DND-41 (cell line): ENCODE results near the gene RNF138.
"Not testable (repeated sequence)": the region's sequence is repeated elsewhere in the genome, so short reads cannot be mapped to it uniquely, and the experiment has no call there.

ENCODE experiments used
- ATAC-seq: fragments of 200-7000 bp; cut with Tn5 transposase; 3 replicates; pipeline ENCODE4 v1.9.1; 2021; ENCODE audit warnings: low read depth; ENCODE audit not compliant: insufficient read depth
- DNase-seq: peaks from one replicate; pipeline ENCODE4 v3.0.0-alpha.2; 2020
- H2AFZ ChIP-seq: 2 replicates; pipeline ENCODE4 v1.6.0; 2012; ENCODE audit warnings: low read depth, low read length
- H3K27ac ChIP-seq: 2 replicates; pipeline ENCODE4 v1.5.1; 2012; ENCODE audit warnings: low read length, inconsistent platforms
- H3K27me3 ChIP-seq: fragments of 200-600 bp; sonication (generic); 2 replicates; pipeline ENCODE4 v1.6.0; 2012; ENCODE audit warnings: low read length, mild to moderate bottlenecking, inconsistent platforms; ENCODE audit not compliant: insufficient read depth, poor library complexity
- H3K36me3 ChIP-seq: 2 replicates; pipeline ENCODE4 v1.5.1; 2012; ENCODE audit warnings: low read length, inconsistent platforms; ENCODE audit not compliant: insufficient read depth
- H3K4me1 ChIP-seq: 2 replicates; pipeline ENCODE4 v1.5.1; 2012; ENCODE audit warnings: mild to moderate bottlenecking, low read length; ENCODE audit not compliant: insufficient read depth
- H3K4me2 ChIP-seq: 2 replicates; pipeline ENCODE4 v1.6.0; 2012; ENCODE audit warnings: mild to moderate bottlenecking, moderate library complexity, low read length, inconsistent platforms; ENCODE audit not compliant: insufficient read depth
- H3K4me3 ChIP-seq, 2 experiments: fragments of 200-600 bp in 1 of 2; shearing (Covaris generic) in 1 of 2; 2 replicates each; pipeline ENCODE4 v1.5.1; 2012 to 2016; ENCODE audit warnings: inconsistent platforms in 2 of 2, low read length in 2 of 2, mild to moderate bottlenecking in 2 of 2, low read depth in 1 of 2, moderate library complexity in 1 of 2
- H3K79me2 ChIP-seq: 2 replicates; pipeline ENCODE4 v1.6.0; 2012; ENCODE audit warnings: low read length, inconsistent platforms; ENCODE audit not compliant: insufficient read depth
- H3K9ac ChIP-seq: 2 replicates; pipeline ENCODE4 v1.6.0; 2012; ENCODE audit warnings: low read depth, mild to moderate bottlenecking, inconsistent platforms, low read length, moderate library complexity
- H3K9me3 ChIP-seq: 2 replicates; pipeline ENCODE4 v1.5.1; 2012; ENCODE audit warnings: low read length, moderate library complexity, mild to moderate bottlenecking, inconsistent platforms; ENCODE audit not compliant: insufficient read depth, severe bottlenecking
- H4K20me1 ChIP-seq: 2 replicates; pipeline ENCODE4 v1.6.0; 2012; ENCODE audit warnings: low read length; ENCODE audit not compliant: insufficient read depth
- CTCF ChIP-seq: IDR thresholded peaks from 2 replicates; pipeline ENCODE4 v1.5.1; 2012; ENCODE audit warnings: borderline replicate concordance, low read length, moderate library complexity, mild to moderate bottlenecking; ENCODE audit not compliant: poor library complexity, severe bottlenecking; ENCODE audit errors: extremely low read depth
- EZH2 ChIP-seq: IDR thresholded peaks from 3 replicates; pipeline ENCODE4 v1.6.1; 2012; ENCODE audit warnings: borderline replicate concordance, low read depth, mild to moderate bottlenecking, moderate library complexity, low read length, inconsistent platforms; ENCODE audit not compliant: severe bottlenecking

RNF138 gene

GRCh38 chr18:32078845-32079244, 12.8 kb upstream of the RNF138 start:
- H3K36me3 ChIP-seq, result no peaks in the 10 kb centered on the region
- H3K4me1 ChIP-seq, result peaks cover 3% of the 10 kb centered on the region; the same call in 1 of the 2 replicates
- ATAC-seq, result no peak
- H3K4me3 ChIP-seq, result no peak overlapping the region
- no peaks in the 10 kb centered on the region for H3K9me3 ChIP-seq
- H3K4me2 ChIP-seq, result no peak overlapping the region
- no peak for DNase-seq
- H3K27me3 ChIP-seq, result no peaks in the 10 kb centered on the region
- no peak overlapping the region for H3K9ac ChIP-seq
- no peaks in the 10 kb centered on the region for H4K20me1 ChIP-seq
- H2AFZ ChIP-seq, result no peak overlapping the region
- TF ChIP-seq EZH2 (no peak), CTCF (no peak)
- no peak overlapping the region for H3K27ac ChIP-seq
- no peaks in the 10 kb centered on the region for H3K79me2 ChIP-seq

- Histone ChIP-seq H3K4me1 (peaks cover 29% of the 10 kb centered on the region), H3K9ac (no peak overlapping the region), H4K20me1 (no peaks in the 10 kb centered on the region), H3K27ac (no peak overlapping the region), H3K9me3 (no peaks in the 10 kb centered on the region), H3K4me3 (no peak overlapping the region), H3K79me2 (no peaks in the 10 kb centered on the region), H3K27me3 (no peaks in the 10 kb centered on the region), H3K4me2 (no peak overlapping the region), H2AFZ (no peak overlapping the region), H3K36me3 (no peaks in the 10 kb centered on the region)
- TF ChIP-seq CTCF (no peak), EZH2 (no peak)
- ATAC-seq, result no peak
- no peak for DNase-seq
Measured at GRCh38 chr18:32081881-32082280, 9.8 kb upstream of the RNF138 start.

- Histone ChIP-seq H3K4me2 (no peak overlapping the region), H2AFZ (no peak overlapping the region), H3K4me3 (no peak overlapping the region), H3K36me3 (no peaks in the 10 kb centered on the region), H3K9ac (no peak overlapping the region), H3K79me2 (no peaks in the 10 kb centered on the region), H3K4me1 (peaks cover 29% of the 10 kb centered on the region), H3K9me3 (no peaks in the 10 kb centered on the region), H3K27me3 (no peaks in the 10 kb centered on the region), H4K20me1 (no peaks in the 10 kb centered on the region), H3K27ac (no peak overlapping the region)
- ATAC-seq (no peak), DNase-seq (no peak)
- TF ChIP-seq EZH2 (no peak), CTCF (no peak)
Measured at GRCh38 chr18:32083781-32084180, 7.9 kb upstream of the RNF138 start.

GRCh38 chr18:32086881-32087280, 4.8 kb upstream of the RNF138 start:
- DNase-seq (no peak), ATAC-seq (no peak)
- Histone ChIP-seq H3K9me3 (no peaks in the 10 kb centered on the region), H3K27me3 (no peaks in the 10 kb centered on the region), H3K4me2 (no peak overlapping the region), H3K4me1 (peaks cover 37% of the 10 kb centered on the region), H2AFZ (no peak overlapping the region), H4K20me1 (no peaks in the 10 kb centered on the region), H3K79me2 (no peaks in the 10 kb centered on the region), H3K27ac (no peak overlapping the region), H3K36me3 (no peaks in the 10 kb centered on the region), H3K9ac (no peak overlapping the region), H3K4me3 (no peak overlapping the region)
- no peak for TF ChIP-seq EZH2
- no peak for TF ChIP-seq CTCF

- not testable (repeated sequence) for DNase-seq, H3K27me3 ChIP-seq, ATAC-seq, H2AFZ ChIP-seq, H3K4me3 ChIP-seq, H3K9ac ChIP-seq, H3K4me2 ChIP-seq, H3K27ac ChIP-seq, H3K9me3 ChIP-seq
- H3K4me1 ChIP-seq, result peaks cover 38% of the 10 kb centered on the region
- peaks cover 31% of the 10 kb centered on the region for H4K20me1 ChIP-seq
- peaks cover 34% of the 10 kb centered on the region for H3K79me2 ChIP-seq
- H3K36me3 ChIP-seq, result peaks cover 28% of the 10 kb centered on the region
Measured at GRCh38 chr18:32090831-32091230, 843 bp upstream of the RNF138 start.
